Upper lobe of left lung (tissue), 4 donors: ENCODE results near the gene IQSEC1.

Experiments used
- POLR2A ChIP-seq, 4 donors: fragments of 450-650 bp; IDR thresholded peaks; one replicate each; pipeline ENCODE4 v1.5.1; 2016 to 2017; ENCODE audit warnings: antibody characterized with exemption in 4 of 4, mild to moderate bottlenecking in 2 of 4
- TF ChIP-seq, protein P1 (sequence below), 6 experiments: fragments of 450-650 bp in 4 of 6; fragments of 200-600 bp in 2 of 6; sonication (generic) in 2 of 6; IDR thresholded peaks; one replicate each; pipeline ENCODE4 v1.5.1; 2016 to 2019; ENCODE audit warnings: antibody characterized with exemption in 6 of 6

DNA sequence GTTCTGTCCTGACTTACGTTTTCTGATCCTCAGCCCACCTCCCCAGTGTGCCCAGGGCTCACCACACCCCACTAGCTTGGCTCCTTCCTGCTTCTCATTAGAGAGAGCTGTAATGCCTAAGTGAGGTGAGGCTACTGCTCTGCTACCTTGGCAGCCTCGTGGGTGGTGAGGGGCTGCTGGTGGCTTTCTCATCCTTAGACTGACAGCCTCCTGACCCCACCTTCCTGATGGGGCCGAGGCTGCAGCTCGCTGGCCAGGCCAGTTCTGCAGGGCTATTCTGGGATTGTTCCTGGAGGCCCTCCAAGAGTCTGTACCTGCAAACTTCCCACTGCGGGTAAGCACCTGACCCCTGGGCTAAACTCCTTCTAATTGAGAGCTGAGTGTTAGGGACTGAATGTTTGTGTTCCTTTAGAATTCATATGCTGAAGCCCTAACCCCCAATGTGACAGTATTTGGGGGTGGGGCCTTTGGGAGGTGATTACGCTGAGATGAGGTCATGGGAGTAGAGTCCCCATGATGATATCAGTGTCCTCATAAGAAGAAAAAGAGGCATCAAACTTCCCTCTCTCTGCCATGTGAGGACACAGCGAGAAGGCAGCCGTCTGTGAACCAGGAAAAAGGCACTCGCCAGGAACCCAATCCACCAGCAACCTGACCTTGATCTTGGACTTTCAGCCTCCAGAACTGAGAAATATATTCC, 38.1 kb upstream of the IQSEC1 start:
- TF ChIP-seq, protein P1, sequence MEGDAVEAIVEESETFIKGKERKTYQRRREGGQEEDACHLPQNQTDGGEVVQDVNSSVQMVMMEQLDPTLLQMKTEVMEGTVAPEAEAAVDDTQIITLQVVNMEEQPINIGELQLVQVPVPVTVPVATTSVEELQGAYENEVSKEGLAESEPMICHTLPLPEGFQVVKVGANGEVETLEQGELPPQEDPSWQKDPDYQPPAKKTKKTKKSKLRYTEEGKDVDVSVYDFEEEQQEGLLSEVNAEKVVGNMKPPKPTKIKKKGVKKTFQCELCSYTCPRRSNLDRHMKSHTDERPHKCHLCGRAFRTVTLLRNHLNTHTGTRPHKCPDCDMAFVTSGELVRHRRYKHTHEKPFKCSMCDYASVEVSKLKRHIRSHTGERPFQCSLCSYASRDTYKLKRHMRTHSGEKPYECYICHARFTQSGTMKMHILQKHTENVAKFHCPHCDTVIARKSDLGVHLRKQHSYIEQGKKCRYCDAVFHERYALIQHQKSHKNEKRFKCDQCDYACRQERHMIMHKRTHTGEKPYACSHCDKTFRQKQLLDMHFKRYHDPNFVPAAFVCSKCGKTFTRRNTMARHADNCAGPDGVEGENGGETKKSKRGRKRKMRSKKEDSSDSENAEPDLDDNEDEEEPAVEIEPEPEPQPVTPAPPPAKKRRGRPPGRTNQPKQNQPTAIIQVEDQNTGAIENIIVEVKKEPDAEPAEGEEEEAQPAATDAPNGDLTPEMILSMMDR (IDR thresholded peaks at IDR 0.05): no peak
- TF ChIP-seq POLR2A (IDR thresholded peaks at IDR 0.05): no peak
